ENCODE measurements around the gene MAP3K20.

DNA sequence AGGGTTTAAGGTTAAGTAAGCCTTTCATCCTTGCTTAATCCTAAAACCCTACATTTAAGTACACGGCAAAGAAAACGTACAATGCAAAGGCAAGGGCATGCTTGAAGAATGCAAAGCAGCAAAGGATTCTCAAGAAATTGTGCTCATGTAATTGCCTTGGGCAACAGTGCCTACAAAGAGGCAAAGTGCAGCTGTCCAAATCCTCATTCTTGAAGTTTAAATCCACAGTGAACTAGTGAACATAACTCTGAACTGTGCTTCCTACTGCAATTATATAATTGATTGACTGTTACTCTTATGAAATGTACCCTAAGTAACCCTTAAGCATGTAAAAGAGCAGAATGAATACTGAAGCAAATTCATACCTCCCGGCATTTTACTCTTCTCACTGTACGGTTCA is 85.4 kb downstream of the MAP3K20 start:
- TF ChIP-seq, protein P1, sequence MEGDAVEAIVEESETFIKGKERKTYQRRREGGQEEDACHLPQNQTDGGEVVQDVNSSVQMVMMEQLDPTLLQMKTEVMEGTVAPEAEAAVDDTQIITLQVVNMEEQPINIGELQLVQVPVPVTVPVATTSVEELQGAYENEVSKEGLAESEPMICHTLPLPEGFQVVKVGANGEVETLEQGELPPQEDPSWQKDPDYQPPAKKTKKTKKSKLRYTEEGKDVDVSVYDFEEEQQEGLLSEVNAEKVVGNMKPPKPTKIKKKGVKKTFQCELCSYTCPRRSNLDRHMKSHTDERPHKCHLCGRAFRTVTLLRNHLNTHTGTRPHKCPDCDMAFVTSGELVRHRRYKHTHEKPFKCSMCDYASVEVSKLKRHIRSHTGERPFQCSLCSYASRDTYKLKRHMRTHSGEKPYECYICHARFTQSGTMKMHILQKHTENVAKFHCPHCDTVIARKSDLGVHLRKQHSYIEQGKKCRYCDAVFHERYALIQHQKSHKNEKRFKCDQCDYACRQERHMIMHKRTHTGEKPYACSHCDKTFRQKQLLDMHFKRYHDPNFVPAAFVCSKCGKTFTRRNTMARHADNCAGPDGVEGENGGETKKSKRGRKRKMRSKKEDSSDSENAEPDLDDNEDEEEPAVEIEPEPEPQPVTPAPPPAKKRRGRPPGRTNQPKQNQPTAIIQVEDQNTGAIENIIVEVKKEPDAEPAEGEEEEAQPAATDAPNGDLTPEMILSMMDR (IDR thresholded peaks at IDR 0.05): no peak
- no peak for TF ChIP-seq POLR2A (IDR thresholded peaks at IDR 0.05)

All from transverse colon (tissue), 3 donors.